GM18861 (cell line): Measurements from ENCODE around the gene NME1.

Source experiments
- ATAC-seq: cut with Tn5 transposase; IDR thresholded peaks from one replicate; pipeline ENCODE4 v1.9.1; 2021; ENCODE audit not compliant: unreplicated experiment

Gene NME1

DNA sequence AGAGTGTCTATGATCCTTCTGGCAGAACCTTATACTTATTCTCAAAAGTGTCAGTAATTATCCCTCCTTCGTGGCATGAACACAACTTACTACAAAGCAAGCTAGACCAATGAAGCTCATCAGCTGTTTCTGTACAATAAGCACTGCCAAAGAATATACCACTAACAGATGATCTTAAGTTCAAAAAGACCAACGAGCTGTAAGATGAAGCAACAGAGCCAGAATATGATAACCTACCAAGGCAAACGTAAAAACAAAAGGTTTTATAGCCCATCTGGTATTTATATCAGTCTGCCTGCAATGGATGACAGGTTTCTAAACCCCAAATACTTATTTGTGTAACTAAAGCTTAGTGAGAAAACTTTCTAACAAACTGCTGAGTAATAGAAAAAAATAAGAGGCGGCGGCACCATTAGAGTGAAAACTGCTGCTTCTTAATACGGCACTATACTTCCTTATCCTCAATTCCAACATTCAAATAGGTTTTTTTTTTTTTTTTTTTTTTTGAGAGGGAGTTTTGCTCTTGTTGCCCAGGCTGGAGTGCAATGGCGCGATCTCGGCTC lies 35.0 kb downstream of the NME1 start:
- ATAC-seq: no peak

DNA sequence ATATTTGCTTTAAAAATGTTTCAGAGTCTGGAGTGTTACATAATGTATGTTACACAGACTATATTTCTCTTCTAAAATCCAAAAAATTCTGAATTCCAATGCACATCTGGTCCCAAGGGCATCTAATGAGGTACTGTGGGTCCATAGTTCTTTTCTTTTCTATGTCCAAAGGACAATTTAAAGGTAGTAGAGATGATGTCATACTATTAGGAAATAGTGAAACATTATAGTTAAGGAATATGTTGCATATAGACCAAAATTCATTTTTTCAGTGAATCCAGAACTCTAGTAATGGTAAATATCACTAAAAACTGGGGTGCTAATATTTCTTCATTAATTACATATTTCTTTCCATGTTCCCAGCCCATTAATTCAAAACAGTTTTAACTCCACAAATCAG lies 35.8 kb downstream of the NME1 start:
- no peak for ATAC-seq

DNA sequence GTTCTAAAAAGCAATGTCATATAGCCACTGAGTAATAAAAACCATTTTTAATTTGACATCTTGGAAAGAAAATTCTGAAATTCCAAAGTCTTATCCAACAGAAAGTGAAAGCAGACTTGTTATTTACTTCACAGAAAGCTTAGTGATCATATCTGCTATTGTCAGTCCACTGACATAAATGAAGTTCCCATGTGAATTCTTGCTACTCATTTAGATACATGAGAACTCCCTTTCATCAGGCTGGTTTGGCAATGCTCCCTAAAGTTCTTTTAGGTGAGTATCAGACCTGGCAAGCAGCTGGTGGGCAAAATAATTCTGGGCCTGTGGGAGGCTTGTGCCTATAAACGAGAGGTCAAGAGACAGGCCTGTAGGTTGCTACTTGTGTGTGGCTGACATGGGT lies 36.3 kb downstream of the NME1 start:
- no peak for ATAC-seq

GRCh38 chr17:51191895-51192294 lies 38.5 kb downstream of the NME1 start:
- ATAC-seq: no peak

- no peak for ATAC-seq
Observed at GRCh38 chr17:51197754-51198153, 44.4 kb downstream of the NME1 start.

GRCh38 chr17:51200295-51200694 lies 46.9 kb downstream of the NME1 start:
- no peak for ATAC-seq

DNA sequence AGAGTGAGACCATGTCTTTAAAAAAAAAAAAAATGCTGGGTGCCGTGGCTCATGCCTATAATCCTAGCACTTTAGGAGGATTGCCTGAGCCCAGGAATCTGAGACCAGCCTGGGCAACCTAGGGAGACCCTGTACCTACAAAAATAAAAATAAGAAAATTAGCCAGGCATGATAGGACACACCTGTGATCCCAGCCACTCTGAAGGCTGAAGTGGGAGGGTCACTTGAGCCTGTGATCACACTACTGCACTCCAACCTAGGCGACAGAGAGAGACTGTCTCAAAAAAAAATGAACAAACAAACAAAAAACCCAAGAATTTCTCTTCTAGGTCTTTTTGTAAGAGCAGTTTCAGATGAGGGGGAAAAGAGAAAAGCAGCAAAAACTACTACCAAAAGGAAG lies 47.5 kb downstream of the NME1 start:
- ATAC-seq: no peak

DNA sequence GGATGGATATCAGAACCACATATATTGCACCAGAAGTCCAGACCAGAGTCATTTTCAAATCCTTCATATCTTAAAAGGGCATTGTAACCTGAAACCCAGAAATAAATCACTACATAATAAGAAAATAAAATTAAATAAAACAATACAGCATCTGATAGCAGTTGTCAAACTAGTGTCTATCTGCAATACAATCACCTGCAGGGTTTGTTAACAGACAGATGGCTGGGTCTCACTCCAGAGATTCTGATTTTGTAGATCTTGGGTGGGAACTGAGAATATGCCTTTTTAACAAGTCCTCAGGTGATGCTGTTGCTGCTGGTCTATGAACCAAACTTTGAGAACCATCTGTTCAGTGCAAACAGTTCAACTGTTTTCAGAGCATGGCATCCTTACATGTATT lies 50.5 kb downstream of the NME1 start:
- ATAC-seq: no peak
